Right cardiac atrium (tissue), 5 donors: ENCODE data around the gene ELAVL4. TPM values are rescaled to one million over a fixed set of nuclear protein-coding genes. Genes with fewer than 3 reads are reported as not detected.

Experiments used
- polyA plus RNA-seq: library from polyadenylated mRNA; stranded (reverse); fragments of 200-250 nt; gene quantifications from one replicate; pipeline ENCODE4 v1.2.3, GENCODE V29; 2013
- total RNA-seq, 4 donors: library from RNA; stranded (reverse); fragmentation: NEBNext Ultra II Directional; extraction: Animal tissue kit (Norgen Biotek cat#: 25700); gene quantifications; one replicate each; pipeline ENCODE4 v1.2.1, GENCODE V29; 2021
- donor health status: healthy with polysubstance abuse.
- donor health status: DM: no; HTN: yes; CAD: no.
- donor health status: DM: no; HTN: no; CAD: no.
- donor health status: DM: no; HTN: yes; CAD: no; lungs with severe emphysema.
- donor health status: DM: yes; HTN: yes; CAD: no.

Gene ELAVL4
- total and polyA plus RNA-seq, 5 donors: 0.34 to 0.64 (median 0.41) TPM

Other genes starting within 250 kb of the ELAVL4 start
- gene AGBL4, start 85.0 kb upstream of the ELAVL4 start, total RNA-seq: 1 to 10 TPM; 2.4 to 4.3 (median 4.1) TPM
- gene AGBL4, start 85.0 kb upstream of the ELAVL4 start, polyA plus RNA-seq: 1.1 TPM